Measurements from ENCODE around the gene CBX7. TPM values are rescaled to one million over a fixed set of nuclear protein-coding genes. Genes with fewer than 3 reads are reported as not detected.

Gene CBX7
- total RNA-seq = 85.4 TPM
- long read RNA-seq, full-length matches to known transcripts = 68 of 181 reads
- long read RNA-seq, partial matches to known transcripts = 4 of 181 reads
- long read RNA-seq, other reads (novel, unspliced or antisense) = 109 of 181 reads

DNA sequence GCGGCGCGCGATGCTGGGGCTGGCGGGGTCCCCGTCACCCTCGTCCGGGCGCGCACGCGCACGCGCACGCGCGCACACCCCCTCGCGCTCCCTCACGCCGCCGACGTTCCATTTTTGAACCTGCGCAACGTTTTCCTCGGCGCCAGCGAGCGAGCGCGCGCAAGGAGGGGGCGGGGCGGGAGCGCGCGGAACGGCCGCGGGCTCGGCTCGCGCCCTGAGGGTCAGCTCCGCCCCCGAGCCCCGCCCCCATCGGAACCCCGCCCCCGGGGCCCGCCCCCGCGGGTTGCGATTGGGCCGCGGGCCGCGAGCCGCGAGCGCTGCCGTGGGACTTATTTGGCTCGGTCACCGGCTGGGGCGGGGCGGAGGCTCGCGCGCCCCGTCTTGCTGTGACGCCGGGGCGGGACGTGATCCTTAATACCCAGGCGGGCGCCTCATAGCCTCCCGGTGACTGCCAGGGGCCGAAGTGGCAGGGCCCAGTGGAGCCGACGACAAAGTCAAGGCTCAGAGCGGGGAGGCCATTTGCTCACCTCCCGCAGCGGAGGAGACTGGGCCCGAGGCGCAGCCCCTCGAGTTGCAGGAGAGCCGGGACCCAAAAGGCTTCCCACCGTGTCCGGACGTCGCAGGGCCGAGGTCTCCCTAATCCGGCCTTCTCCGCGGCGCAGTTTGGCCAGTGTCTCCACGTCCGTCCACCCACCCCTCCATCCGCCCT lies at the start of gene CBX7:
CBX7 (minus strand) TSS at position 170 of the 709 bp plus-strand sequence. CDS start 236 bp downstream, outside the sequence.
- TF ChIP-seq, protein P1, sequence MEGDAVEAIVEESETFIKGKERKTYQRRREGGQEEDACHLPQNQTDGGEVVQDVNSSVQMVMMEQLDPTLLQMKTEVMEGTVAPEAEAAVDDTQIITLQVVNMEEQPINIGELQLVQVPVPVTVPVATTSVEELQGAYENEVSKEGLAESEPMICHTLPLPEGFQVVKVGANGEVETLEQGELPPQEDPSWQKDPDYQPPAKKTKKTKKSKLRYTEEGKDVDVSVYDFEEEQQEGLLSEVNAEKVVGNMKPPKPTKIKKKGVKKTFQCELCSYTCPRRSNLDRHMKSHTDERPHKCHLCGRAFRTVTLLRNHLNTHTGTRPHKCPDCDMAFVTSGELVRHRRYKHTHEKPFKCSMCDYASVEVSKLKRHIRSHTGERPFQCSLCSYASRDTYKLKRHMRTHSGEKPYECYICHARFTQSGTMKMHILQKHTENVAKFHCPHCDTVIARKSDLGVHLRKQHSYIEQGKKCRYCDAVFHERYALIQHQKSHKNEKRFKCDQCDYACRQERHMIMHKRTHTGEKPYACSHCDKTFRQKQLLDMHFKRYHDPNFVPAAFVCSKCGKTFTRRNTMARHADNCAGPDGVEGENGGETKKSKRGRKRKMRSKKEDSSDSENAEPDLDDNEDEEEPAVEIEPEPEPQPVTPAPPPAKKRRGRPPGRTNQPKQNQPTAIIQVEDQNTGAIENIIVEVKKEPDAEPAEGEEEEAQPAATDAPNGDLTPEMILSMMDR (IDR thresholded peaks at IDR 0.05; ENCODE audit: borderline replicate concordance) = no peak
- Histone ChIP-seq H3K4me1 (peaks cover 55% of the 10 kb centered on the region), H3K36me3 (peaks cover 19% of the 10 kb centered on the region), H3K27ac (replicated peaks) (peak within 1 kb of the TSS; percentile 97), H3K27me3 (ENCODE audit: low read depth) (no peaks in the 10 kb centered on the region), H3K4me3 (peak within 1 kb of the TSS; percentile 98), H3K9me3 (replicated peaks) (no peaks in the 10 kb centered on the region)
- intact Hi-C loops (cut with micrococcal nuclease) = no loop called here
- DNase-seq = peak; percentile 96

DNA sequence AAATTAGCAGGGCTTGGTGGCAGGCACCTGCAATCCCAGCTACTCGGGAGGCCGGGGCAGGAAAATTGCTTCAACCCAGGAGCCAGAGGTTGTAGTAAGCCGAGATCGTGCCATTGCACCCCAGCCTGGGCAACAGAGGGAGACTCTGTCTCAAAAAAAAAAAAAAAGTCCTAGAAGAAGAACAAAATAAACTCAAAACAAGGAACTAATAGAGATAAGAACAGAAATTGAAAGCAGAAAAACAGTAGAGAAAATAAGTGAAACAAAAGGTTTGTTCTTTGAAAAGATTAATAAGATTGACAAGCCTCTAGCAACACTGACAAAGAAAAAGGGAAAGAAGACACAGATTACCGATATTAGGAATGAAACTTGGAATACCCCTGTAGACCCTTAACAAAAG lies 45.1 kb upstream of the CBX7 start:
- DNase-seq = no peak
- intact Hi-C loops (cut with micrococcal nuclease) = no loop called here
- no peak overlapping the region for H3K4me3 ChIP-seq

DNA sequence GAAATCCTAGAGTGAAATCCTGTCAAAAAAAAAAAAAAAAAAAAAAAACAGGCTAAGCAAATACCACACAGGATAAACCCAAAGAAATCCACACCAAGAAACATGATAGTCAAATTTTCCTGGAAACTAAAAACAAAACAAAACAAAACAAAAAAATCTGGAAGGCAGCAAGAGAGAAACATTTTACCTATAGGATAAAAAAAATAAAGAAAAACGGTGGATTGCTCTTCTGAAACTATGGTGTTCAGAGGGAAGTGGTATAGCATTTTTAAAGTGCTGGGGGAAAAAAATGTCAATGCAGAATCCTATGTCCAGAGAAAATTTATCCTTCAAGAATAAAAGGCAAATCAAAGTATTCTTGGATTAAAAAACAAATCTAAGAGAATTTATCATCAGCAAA lies 41.6 kb upstream of the CBX7 start:
- Histone ChIP-seq H3K4me1 (no peaks in the 10 kb centered on the region), H3K4me3 (no peak overlapping the region), H3K9me3 (replicated peaks) (peaks cover 21% of the 10 kb centered on the region), H3K27ac (replicated peaks) (no peak overlapping the region), H3K27me3 (ENCODE audit: low read depth) (no peaks in the 10 kb centered on the region), H3K36me3 (no peaks in the 10 kb centered on the region)
- intact Hi-C loops (cut with micrococcal nuclease) = no loop called here
- TF ChIP-seq, protein P1 (IDR thresholded peaks at IDR 0.05; ENCODE audit: borderline replicate concordance) = no peak
- no peak for DNase-seq

More for the DNA sequence above, 45.1 kb upstream of the CBX7 start:
- H3K27me3 ChIP-seq (ENCODE audit: low read depth) = no peaks in the 10 kb centered on the region
- TF ChIP-seq, protein P1 (IDR thresholded peaks at IDR 0.05; ENCODE audit: borderline replicate concordance) = no peak
- H3K9me3 ChIP-seq (replicated peaks) = peaks cover 21% of the 10 kb centered on the region
- H3K27ac ChIP-seq (replicated peaks) = no peak overlapping the region
- H3K4me1 ChIP-seq = peaks cover 4% of the 10 kb centered on the region
- no peaks in the 10 kb centered on the region for H3K36me3 ChIP-seq

DNA sequence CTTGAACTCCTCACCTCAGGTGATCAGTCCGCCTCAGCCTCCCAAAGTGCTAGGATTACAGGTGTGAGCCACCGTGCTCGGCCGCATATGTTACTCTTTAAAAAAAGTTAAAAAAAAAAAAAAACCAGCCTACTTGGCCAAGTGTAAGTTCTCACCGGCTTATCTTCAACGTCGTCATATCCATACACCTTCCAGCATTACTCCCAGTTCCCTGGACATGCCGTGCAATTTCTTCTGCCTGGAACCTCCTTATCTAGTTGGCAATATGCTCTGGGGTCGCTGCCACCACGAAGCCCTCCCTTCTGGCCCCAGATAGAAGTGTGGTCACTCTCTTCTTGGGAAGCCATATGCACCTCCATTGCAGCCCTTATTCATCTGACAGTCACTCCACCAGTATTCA lies 36.3 kb upstream of the CBX7 start:
- no peak for DNase-seq
- Histone ChIP-seq H3K4me1 (peaks cover 25% of the 10 kb centered on the region), H3K4me3 (no peak overlapping the region), H3K36me3 (no peaks in the 10 kb centered on the region), H3K27me3 (ENCODE audit: low read depth) (no peaks in the 10 kb centered on the region), H3K27ac (replicated peaks) (no peak overlapping the region), H3K9me3 (replicated peaks) (peaks cover 5% of the 10 kb centered on the region)
- TF ChIP-seq, protein P1 (IDR thresholded peaks at IDR 0.05; ENCODE audit: borderline replicate concordance) = no peak
- intact Hi-C loops (cut with micrococcal nuclease) = no loop called here

DNA sequence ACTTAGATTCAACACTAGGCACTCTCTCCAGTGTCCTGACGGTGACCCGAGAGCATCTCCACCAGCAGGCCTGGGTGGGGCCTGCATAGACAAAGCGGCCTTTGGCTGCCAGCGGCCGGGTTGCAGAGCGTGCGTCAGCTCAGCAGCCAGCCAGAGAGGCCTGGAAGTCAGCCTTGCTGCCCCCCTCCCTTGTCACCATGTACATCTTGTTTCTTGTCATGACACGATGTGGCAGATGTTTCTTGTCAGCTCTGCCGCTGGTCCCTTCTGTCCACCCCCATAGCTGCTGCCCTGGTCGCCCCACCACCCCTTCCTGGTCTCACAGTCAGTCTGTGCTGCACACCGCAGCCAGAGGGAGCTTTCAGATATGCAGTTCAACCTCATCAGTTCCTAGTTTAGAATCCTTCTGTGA lies 33.1 kb upstream of the CBX7 start:
- intact Hi-C loops (cut with micrococcal nuclease) = no loop called here
- TF ChIP-seq, protein P1 (IDR thresholded peaks at IDR 0.05; ENCODE audit: borderline replicate concordance) = peak; percentile 74
- peak overlapping the region; percentile 77 for H3K27ac ChIP-seq (replicated peaks)

More for the DNA sequence above, 33.1 kb upstream of the CBX7 start:
- Histone ChIP-seq H3K9me3 (replicated peaks) (peaks cover 10% of the 10 kb centered on the region), H3K36me3 (no peaks in the 10 kb centered on the region), H3K4me1 (peaks cover 31% of the 10 kb centered on the region), H3K4me3 (no peak overlapping the region), H3K27me3 (ENCODE audit: low read depth) (no peaks in the 10 kb centered on the region)
- DNase-seq = peak; percentile 80
